B cell (primary cell): ENCODE data around the gene TPSAB1.
"Not testable (repeated sequence)": the region's sequence is repeated elsewhere in the genome, so short reads cannot be mapped to it uniquely, and the experiment has no call there.

Source experiments
- CTCF ChIP-seq: fragments of 200-600 bp; IDR thresholded peaks from one replicate; pipeline ENCODE4 v1.8.0; 2022; ENCODE audit warnings: antibody characterized with exemption, mild to moderate bottlenecking
- EZH2 ChIP-seq: IDR thresholded peaks from 2 replicates; pipeline ENCODE4 v1.6.1; 2012; ENCODE audit warnings: borderline replicate concordance, low read depth, mild to moderate bottlenecking, moderate library complexity, low read length; ENCODE audit not compliant: insufficient read depth, poor library complexity, severe bottlenecking

- not testable (repeated sequence) for TF ChIP-seq CTCF, EZH2
Observed at GRCh38 chr16:1226692-1227091, 13.8 kb upstream of the TPSAB1 start.
